Stimulated activated CD8-positive, alpha-beta memory T cell treated with anti-CD3 and anti-CD28 coated beads, Interleukin-15, amount 100 ng/mL, for 1 hour (primary cell): ENCODE data around the gene DAZAP1.

ENCODE experiments used
- DNase-seq: peaks from one replicate; pipeline ENCODE4 v3.0.0-alpha.2; 2020; ENCODE audit warnings: low read depth

Gene DAZAP1

DNA sequence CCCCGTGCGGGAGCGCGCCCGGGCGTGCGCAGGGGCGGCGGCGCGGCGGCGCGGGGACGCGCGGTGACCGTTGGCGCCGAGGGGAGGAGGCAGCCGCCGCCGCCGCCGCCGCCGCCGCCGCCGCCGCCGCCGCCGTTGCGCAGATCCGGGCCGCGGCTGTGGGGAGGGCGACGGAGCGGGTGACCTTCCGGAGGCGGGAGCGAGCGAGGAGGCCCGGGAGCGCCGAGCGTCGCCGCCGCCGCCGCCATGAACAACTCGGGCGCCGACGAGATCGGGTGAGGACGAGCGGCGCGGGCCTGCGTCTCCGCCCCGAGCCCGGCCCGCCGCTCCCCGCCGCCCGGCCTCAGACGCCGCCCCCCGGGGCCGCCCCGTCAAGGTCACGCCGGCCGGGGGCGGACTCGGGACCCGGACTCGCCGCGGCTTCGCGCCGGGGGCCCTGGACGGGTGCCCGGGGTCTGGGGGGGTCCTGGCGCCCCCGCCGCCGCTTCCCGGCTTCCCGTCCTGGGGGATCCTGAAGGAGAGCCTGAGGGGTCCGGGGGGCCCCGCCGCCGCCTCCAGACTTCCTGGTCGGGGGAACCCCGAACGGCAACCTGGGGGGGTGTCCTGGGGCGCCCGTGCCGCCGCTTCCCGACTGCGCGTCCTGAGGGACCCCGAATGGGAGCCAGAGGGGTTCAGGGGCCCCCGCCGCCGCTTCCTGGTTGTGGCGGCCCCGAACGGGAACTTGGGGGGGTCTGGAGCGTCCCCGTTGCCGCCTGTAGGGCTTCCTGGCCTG is at the start of gene DAZAP1:
DAZAP1 (plus strand) TSS at position 59 of the 772 bp plus-strand sequence; CDS start at position 247, 188 bp downstream.
- DNase-seq: no peak

DNA sequence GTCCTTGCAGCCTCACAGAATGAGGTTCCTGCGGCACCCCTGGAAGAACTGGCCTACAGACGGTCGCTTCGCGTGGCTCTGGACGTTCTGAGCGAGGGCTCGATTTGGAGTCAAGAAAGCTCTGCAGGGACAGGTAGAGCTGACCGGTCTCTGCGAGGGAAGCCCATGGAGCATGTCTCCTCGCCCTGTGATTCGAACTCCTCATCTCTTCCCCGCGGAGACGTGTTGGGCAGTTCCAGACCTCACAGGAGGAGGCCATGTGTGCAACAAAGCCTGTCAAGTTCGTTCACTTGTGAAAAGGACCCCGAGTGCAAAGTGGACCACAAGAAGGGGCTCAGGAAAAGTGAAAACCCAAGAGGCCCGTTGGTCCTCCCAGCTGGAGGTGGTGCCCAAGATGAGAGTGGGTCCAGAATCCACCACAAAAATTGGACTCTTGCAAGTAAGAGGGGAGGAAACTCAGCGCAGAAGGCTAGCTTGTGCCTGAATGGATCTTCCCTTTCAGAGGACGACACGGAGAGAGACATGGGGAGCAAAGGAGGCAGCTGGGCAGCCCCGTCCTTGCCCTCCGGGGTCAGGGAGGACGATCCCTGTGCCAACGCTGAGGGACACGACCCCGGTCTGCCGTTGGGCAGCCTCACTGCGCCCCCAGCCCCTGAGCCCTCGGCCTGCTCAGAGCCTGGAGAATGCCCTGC is 47.1 kb upstream of the DAZAP1 start:
- no peak for DNase-seq

DNA sequence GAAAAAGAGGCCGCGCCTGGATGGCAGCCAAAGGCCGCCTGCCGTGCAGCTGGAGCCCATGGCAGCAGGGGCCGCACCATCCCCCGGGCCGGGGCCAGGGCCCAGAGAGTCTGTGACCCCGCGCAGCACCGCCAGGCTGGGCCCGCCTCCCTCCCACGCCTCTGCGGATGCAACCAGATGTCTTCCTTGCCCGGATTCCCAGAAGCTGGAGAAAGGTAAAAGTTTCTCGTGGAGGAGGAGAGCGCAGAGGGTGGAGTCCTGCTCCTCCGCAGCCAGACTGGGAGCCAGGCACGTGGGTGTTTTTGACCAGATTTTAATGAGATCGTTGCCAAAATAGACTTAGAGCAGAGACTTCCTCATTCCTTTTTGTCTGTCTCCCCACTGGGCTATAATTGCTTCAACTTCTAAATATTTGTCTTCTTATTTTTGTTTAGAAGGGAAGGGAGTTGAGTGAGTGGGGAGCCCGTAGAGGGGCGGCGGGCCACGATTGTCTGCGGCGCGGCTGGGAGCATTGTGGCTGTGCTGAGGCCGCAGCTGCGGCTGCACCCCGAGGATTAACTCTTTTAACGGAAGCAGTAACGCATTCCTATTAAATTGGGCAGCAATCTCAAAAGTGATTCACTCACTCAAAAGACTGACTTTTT is 46.4 kb upstream of the DAZAP1 start:
- no peak for DNase-seq

DNA sequence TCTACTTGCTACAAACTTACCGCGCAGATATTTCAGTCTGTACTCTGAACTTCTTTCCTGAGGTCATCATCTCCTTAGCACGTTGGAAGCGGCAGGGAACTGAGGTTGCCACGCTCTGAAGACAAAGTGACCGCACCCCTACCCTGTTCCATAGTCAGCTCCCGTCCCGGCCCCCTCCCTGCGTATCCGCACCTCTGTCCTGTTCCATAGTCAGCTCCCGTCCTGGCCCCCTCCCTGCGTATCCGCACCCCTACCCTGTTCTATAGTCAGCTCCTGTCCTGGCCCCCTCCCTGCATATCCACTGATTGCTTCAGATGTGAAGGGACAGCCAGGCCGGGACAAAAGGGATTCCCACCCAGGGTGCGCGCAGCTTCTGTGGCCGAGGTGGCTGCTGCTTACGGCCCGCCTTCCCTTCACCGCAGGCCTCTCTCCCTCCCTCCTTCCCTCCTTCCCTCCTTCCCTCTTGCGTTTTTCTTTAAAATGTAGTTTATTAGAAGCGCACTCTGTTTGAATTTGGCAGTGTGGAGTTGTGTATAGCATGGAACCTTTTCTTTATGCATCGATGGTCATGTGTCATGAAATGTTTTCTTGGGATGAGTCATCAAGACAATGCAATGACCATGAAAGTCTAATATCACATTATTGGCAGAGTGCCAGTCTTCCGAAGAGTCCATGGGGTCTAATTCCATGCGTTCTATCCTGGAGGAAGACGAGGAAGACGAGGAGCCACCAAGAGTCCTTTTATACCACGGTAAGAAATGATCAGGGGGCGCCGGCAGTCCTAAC is 45.6 kb upstream of the DAZAP1 start:
- DNase-seq: no peak

DNA sequence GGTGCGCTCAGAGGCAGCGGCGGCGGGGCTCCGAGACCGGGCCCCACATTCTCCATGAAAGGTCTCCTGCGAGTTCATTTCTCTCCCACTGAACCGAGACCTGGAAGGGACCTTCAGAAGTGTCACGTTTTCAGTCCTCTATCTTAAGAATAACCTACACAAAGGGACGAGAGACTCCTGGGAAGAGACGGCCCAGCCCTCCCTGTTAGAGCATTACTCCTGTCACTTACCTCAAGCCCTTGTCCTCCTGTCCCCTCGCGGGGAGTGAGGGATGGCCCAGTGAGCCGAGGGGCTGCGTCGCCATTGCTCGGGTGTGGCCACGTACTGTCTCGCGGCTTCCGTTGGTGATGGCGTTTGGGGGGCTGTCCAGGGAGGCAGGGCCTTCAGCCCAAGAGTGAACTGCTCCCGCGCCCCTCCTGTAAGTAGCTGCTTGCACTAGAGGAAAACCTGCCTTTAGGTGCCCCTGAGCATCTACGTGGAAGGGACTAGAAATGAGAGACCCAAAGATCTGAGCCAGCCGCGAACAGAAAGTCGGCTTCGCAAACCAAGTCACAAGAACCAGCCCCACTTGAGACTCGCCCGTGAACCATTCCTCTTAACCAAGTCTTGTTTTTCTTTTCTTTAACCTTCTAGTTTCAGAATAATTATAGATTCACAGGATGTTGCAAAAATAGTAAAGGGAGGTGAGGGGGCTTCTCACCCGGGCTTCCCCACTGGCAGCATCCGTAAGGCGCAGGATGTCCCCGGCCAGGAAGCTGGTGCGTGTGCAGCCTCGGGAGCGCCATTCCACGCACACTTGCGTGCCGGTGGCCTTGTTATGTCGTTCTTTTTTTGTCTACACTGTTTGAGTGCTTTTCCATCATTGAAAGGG is 44.8 kb upstream of the DAZAP1 start:
- no peak for DNase-seq

DNA sequence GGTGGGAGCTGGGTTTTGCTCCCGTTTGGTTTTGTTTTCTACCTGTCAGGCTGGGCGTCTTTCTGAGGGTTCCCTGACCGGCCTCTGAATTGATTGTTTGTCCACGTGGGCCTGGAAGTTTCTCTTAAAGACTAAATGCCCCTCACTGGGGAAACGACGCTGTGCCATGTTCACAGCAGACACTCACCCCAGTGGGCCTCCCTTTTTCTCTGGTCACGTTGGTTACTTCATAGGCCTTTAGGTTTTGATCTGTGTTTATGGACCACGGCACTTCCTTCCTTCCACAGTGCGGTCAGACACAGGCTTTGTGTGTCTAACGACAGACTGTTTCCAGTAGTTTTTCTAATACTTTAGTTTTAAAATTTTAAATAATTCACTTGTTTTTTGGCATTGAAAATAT is 43.8 kb upstream of the DAZAP1 start:
- no peak for DNase-seq

DNA sequence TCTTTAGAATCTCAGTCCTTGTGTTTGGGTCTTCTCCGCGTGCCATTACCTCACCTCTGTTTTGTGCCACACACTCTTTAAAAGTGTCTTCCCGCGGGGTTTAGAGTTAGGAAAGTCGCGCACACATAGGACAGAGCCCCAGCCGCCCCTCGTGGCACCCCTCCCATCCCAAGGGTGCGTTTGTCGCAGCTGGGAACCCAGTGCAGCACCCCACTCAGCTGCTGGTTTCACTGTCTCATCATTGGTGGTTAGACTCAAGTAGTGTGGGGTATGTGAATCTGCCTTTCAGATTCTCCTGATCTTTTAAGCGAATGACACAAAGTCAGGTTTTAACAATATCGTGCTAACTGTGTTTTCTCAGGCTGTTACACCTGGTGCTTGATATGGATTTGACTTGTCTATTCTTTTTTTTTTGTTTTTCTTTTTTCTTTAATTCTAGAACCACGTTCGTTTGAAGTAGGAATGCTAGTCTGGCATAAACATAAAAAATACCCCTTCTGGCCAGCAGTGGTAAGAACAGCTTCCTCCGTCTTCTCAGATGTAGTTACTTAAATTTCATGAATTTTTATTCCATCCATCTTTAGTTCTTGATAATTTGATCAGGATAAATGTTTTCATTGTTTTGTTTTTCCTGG is 43.2 kb upstream of the DAZAP1 start:
- no peak for DNase-seq

DNA sequence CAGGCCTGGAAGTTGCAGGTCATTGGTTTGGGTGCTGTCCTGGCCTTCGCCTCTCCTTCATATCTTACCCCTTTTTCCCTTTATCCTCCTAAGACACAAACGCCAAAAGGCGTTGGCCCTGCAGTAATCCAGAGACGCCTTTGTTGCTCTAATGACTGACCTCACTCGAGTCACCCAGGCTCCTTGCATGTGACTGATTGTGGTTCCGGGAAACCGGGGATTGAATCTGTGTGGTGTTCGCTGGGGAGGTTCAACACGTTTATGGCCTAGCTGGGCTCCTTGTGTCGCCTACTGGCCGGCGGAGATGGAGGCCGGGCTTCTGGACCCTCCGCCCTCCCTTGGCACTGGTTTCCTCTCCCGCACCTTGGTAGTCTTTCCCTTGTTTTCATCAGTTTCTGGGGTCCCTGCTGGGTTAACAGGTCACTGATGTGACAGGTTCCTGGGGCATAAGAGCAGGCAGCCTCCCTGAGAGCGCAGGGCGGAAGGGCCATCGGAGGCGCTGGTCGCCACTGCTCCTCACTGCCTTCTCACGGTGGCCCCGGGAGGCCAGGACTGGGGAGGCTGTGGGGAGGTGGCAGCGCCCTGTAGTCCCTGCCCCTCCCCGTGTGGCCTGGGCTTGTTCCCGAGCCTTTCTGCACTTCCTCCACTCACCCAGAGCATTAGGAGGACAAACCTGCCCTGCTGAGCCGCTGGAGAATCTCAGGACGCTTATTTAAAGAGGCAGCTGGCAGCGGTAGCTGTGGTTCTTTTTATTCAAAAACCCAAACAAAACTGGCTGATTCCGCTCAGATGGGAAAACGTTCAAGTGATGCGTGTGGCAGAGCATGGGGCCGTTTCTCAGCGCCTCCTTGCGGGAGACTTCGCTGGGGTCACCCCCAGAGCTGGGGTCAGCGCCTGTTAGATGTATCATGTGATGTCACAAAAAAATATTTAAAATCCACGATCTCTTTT is 41.8 kb upstream of the DAZAP1 start:
- DNase-seq: no peak

DNA sequence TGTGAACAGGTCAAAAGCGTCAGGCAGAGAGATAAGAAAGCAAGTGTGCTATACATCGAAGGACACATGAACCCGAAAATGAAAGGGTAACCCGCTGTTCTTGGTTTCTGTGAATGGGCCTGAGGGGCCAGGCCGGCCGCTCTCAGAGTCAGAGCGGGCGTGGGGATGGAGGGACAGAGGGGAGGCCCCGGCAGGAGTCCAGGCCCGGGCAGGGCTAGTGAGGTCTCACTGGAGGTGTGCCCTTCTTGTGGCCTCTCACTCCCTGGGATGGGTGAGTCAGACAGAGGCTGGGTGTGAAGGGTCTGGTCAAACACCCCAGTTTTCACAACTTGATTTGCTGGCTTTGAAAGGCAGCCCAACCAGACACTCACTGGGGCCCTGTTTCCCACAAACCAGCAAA is 41.1 kb upstream of the DAZAP1 start:
- DNase-seq: no peak

DNA sequence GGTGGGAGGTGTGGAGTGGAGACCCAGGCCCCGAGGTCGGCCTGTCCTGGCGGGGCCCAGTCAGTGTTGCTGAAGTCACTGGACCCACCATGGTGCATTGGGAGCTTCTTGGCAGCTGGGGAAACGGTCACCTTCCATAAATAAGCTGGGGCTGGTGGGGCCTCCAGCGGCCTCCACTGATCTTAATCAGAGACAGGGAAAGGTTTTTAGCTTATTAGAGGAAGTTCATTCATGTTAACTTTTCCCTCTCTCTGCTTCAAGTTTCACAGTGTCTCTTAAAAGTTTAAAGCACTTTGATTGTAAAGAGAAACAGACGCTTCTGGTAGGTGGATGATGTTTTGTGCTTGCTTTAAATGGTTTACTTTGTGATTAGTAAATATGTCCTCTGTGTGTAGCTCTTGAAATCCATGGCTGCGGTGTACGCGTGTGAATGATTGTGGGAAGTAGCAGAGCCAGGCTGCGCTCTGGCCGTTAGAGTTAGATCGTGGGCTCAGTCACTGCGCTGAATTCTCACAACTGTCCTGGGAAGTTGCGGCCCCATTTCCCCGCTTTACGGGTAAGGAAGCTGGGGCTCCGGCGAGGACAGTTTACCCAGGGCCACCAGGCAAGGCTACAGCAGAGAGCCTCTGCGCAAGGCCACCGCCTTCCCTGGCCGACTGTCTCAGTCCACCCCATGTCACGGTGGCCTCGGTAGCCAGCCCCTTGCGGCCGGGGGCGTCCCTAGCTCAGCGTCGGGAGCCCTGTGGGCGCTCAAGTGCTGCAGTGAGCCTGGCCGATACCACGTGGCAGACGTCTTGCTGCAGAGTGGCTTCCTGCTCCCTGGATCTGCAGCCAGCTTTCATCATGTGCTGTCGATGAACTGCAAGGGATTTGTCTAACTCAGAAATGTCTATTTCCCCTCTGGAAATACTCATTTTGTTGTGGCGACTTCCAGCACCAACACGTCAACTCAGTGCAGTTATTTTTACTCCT is 40.2 kb upstream of the DAZAP1 start:
- DNase-seq: no peak

DNA sequence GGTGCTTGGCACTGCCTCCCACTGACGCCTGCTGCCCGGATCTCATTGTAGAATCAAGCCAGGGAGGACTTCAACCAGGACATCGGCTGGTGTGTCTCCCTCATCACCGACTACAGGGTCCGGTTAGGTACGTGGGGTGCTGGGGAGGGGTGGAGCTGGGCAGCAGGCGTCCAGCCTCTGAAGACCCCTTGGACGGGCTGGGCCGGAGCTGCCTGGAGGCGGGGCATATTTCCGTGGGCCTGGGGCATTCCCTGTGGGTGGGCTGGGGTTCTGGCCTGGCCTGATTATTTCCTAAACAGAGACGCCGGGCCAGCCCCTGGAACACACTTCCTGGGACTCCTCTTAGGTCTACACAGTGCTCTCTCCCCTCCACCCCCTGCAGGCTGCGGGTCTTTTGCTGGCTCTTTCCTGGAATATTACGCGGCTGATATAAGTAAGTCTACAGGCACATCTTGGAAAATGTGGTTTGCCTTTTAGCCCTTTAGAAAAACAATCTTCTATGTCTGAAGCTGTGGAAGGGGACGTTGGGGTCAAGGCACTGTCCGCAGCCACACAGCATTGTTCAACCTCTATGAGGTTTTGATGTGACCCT is 38.1 kb upstream of the DAZAP1 start:
- DNase-seq: no peak

DNA sequence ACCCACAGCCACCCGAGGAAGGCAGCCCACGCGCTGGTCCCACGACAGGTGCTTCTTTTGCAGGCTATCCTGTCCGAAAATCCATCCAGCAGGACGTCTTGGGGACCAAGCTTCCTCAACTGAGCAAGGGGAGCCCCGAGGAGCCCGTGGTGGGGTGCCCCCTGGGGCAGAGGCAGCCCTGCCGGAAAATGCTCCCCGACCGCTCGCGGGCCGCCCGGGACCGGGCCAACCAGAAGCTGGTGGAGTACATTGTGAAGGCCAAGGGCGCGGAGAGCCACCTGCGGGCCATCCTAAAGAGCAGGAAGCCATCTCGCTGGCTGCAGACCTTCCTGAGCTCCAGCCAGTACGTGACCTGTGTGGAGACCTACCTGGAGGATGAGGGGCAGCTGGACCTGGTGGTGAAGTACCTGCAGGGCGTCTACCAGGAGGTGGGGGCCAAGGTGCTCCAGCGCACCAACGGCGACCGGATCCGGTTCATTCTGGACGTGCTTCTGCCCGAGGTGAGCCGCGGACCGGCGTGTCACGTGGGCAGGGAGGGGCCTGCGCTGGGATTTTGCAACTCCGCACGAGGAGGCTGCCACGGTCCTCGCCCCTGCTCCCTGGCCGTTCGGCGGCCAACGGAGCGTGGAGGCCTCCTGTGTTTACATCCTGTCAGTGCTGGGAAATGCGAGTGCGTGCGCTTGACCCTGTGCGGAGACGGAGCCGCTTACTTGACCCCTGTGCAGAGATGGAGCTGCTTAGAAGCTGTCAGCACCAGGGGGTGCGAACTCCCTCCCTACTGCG is 36.6 kb upstream of the DAZAP1 start:
- DNase-seq: no peak

DNA sequence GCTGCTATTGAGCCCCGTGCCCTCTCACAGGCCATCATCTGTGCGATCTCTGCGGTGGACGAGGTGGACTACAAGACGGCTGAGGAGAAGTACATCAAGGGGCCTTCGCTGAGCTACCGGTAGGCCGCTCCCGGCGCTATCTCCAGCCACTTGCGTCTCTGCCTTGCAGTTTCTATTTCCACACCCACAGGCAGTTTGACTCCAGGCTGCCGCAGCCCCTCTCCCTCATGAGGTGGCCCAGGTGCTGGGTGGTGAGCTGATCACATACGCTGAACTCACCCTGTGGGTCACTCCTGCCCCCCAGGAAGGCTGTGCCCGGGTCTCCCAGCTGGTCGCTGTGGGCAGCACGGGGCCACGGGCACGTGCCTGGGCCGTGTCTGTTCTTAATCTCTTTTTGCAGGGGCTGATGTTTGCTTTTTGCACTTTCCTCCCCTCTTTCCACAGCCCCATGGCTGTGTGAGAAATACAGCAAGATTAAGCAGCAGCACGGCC is 34.3 kb upstream of the DAZAP1 start:
- no peak for DNase-seq

DNA sequence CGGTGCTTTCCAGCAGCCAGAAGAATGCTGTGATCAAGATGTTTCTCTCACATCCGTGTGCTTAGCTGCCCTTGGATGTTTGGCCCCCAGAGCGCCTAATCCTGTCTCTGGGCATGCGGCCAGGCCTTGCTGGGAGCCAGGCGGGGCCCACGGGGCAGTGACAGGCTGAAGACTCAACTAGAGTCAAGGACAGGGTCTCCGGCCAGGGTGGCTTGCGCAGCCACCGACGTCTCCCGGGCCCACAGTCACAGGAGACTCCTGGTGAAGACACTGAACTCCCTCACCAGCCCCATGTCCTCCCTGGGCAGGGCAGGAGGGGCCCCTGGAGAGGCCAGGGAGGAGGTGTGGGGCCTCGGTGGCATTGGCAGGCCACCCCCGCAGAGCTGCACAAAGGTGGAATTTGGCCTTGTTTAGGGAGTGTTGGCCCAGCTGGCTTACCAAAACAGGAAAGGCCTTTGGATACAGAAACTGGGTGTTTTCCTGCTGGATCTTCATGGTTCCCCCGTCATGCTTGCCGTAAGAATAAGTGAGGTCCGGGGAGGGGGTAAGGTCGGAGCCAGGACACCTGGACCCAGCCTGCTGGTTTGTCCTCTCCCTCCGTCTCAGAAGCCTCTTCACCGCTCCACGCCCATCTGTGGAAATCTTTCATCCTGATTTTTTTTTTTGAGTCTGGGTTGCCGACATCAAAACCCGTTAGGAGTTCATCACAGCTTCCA is 33.7 kb upstream of the DAZAP1 start:
- no peak for DNase-seq

DNA sequence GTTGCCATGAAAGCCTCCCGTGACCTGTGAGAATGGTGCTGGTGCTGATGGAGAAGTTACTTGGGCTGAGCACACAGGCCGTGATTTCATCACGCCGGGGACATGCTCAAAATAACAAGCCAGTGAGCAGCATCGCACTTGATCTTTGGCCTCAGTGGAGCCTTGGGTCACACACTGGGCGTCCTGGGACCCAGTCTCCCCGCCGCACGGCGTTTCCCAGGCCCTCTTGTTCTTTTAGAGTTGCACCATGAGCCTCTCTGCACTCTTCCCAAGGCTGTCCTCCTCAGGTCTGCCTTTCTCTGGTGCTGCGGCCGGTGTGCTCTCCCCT is 33.2 kb upstream of the DAZAP1 start:
- no peak for DNase-seq

DNA sequence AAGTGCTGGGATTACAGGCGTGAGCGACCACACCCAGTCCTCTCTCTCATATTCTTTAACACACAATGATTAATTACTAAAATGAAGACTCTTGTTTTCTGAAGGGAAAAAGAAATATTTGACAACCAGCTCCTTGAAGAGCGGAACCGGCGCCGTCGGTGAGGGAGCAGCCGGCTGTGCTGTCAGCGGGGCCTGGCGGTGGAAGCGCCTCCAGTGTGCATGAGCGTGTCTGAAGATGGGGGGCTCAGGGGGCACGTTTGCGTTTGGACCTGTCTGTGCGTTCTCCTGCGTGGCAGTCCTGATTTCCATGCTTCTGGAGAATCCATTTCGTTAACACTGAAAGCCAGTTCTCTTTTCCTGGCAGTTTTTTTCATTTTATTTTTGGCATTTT is 31.0 kb upstream of the DAZAP1 start:
- DNase-seq: no peak
